ENCODE measurements around the gene PSMB3. TPM values are rescaled to one million over a fixed set of nuclear protein-coding genes. Genes with fewer than 3 reads are reported as not detected.

The PSMB3 gene
- polyA plus RNA-seq = 117 TPM
- long read RNA-seq, donor 1, transcript PSMB3-211 (6 exons, 773 nt) = major isoform, 39 of 62 reads
- long read RNA-seq, donor 1, transcript PSMB3-210 (2 exons, 562 nt) = minor isoform, 10 of 62 reads
- long read RNA-seq, donor 1, transcript PSMB3-209 (3 exons, 426 nt) = minor isoform, 5 of 62 reads
- long read RNA-seq, donor 1, partial matches to known transcripts = 7 of 62 reads
- long read RNA-seq, donor 1, other reads (novel, unspliced or antisense) = 0 of 62 reads
- long read RNA-seq, donor 2, transcript PSMB3-211 (6 exons, 773 nt) = major isoform, 111 of 8,610 reads
- long read RNA-seq, donor 2, transcript PSMB3-209 (3 exons, 426 nt) = minor isoform, 16 of 8,610 reads
- long read RNA-seq, donor 2, transcript PSMB3-210 (2 exons, 562 nt) = minor isoform, 10 of 8,610 reads
- long read RNA-seq, donor 2, partial matches to known transcripts = 8,288 of 8,610 reads
- long read RNA-seq, donor 2, other reads (novel, unspliced or antisense) = 181 of 8,610 reads
- long read RNA-seq, donor 3 = 0 reads
- long read RNA-seq, donor 4, transcript PSMB3-211 (6 exons, 773 nt) = major isoform, 11 of 14 reads
- long read RNA-seq, donor 4, partial matches to known transcripts = 0 of 14 reads
- long read RNA-seq, donor 4, other reads (novel, unspliced or antisense) = 0 of 14 reads
- long read RNA-seq, donor 5, transcript PSMB3-211 (6 exons, 773 nt) = major isoform, 35 of 44 reads
- long read RNA-seq, donor 5, transcript PSMB3-210 (2 exons, 562 nt) = minor isoform, 5 of 44 reads
- long read RNA-seq, donor 5, partial matches to known transcripts = 0 of 44 reads
- long read RNA-seq, donor 5, other reads (novel, unspliced or antisense) = 0 of 44 reads
- long read RNA-seq, donor 6, transcript PSMB3-209 (3 exons, 426 nt) = minor isoform, 10 of 109 reads
- long read RNA-seq, donor 6, transcript PSMB3-210 (2 exons, 562 nt) = minor isoform, 12 of 109 reads
- long read RNA-seq, donor 6, transcript PSMB3-211 (6 exons, 773 nt) = major isoform, 69 of 109 reads
- long read RNA-seq, donor 6, partial matches to known transcripts = 16 of 109 reads
- long read RNA-seq, donor 6, other reads (novel, unspliced or antisense) = 0 of 109 reads
- long read RNA-seq, donor 7, transcript PSMB3-211 (6 exons, 773 nt) = major isoform, 45 of 52 reads
- long read RNA-seq, donor 7, partial matches to known transcripts = 0 of 52 reads
- long read RNA-seq, donor 7, other reads (novel, unspliced or antisense) = 0 of 52 reads
- long read RNA-seq, donor 8, transcript PSMB3-211 (6 exons, 773 nt) = major isoform, 124 of 146 reads
- long read RNA-seq, donor 8, transcript PSMB3-209 (3 exons, 426 nt) = minor isoform, 8 of 146 reads
- long read RNA-seq, donor 8, transcript PSMB3-210 (2 exons, 562 nt) = minor isoform, 13 of 146 reads
- long read RNA-seq, donor 8, partial matches to known transcripts = 0 of 146 reads
- long read RNA-seq, donor 8, other reads (novel, unspliced or antisense) = 0 of 146 reads
- long read RNA-seq, donor 9, transcript PSMB3-211 (6 exons, 773 nt) = major isoform, 90 of 10,749 reads
- long read RNA-seq, donor 9, transcript PSMB3-210 (2 exons, 562 nt) = minor isoform, 21 of 10,749 reads
- long read RNA-seq, donor 9, transcript PSMB3-209 (3 exons, 426 nt) = minor isoform, 10 of 10,749 reads
- long read RNA-seq, donor 9, partial matches to known transcripts = 10,399 of 10,749 reads
- long read RNA-seq, donor 9, other reads (novel, unspliced or antisense) = 228 of 10,749 reads
- long read RNA-seq, donor 10, transcript PSMB3-209 (3 exons, 426 nt) = minor isoform, 7 of 122 reads
- long read RNA-seq, donor 10, transcript PSMB3-211 (6 exons, 773 nt) = major isoform, 91 of 122 reads
- long read RNA-seq, donor 10, transcript PSMB3-210 (2 exons, 562 nt) = minor isoform, 8 of 122 reads
- long read RNA-seq, donor 10, partial matches to known transcripts = 15 of 122 reads
- long read RNA-seq, donor 10, other reads (novel, unspliced or antisense) = 0 of 122 reads
- long read RNA-seq, donor 11, transcript PSMB3-209 (3 exons, 426 nt) = minor isoform, 6 of 72 reads
- long read RNA-seq, donor 11, transcript PSMB3-211 (6 exons, 773 nt) = major isoform, 54 of 72 reads
- long read RNA-seq, donor 11, partial matches to known transcripts = 6 of 72 reads
- long read RNA-seq, donor 11, other reads (novel, unspliced or antisense) = 0 of 72 reads

- Histone ChIP-seq H3K4me3 (ENCODE audit: low read length) (peak within 1 kb of the TSS; percentile 81), H3K4me1 (ENCODE audit: control insufficient read depth, insufficient read depth, low read length) (peaks cover 25% of the 10 kb centered on the region), H3K27ac (ENCODE audit: low read length) (peak within 1 kb of the TSS; percentile 85), H3K9me3 (ENCODE audit: control insufficient read depth, low read depth, low read length) (no peaks in the 10 kb centered on the region), H3K27me3 (ENCODE audit: control insufficient read depth, insufficient read depth, low read length) (peaks cover 9% of the 10 kb centered on the region), H3K36me3 (ENCODE audit: control insufficient read depth, insufficient read depth, low read length) (peaks cover 25% of the 10 kb centered on the region)
- WGBS (ENCODE audit: insufficient coverage, low lambda C conversion rate) = no CpG with 5 or more reads among the region's 44 CpGs
- DNase-seq = peak; percentile 99 to 100
Measured at GRCh38 chr17:38752308-38753070, at the start of gene PSMB3. TSS of gene PSMB3 (plus strand) at chr17:38752741. CDS start at chr17:38752827, 86 bp downstream.

- DNase-seq = no peak
Measured at GRCh38 chr17:38702916-38703741, 49.4 kb upstream of the PSMB3 start.

GRCh38 chr17:38703742-38704605 is 48.6 kb upstream of the PSMB3 start:
- Histone ChIP-seq H3K27me3 (ENCODE audit: control insufficient read depth, insufficient read depth, low read length) (no peaks in the 10 kb centered on the region), H3K4me1 (ENCODE audit: control insufficient read depth, insufficient read depth, low read length) (peaks cover 27% of the 10 kb centered on the region), H3K36me3 (ENCODE audit: control insufficient read depth, insufficient read depth, low read length) (peaks cover 10% of the 10 kb centered on the region), H3K4me3 (ENCODE audit: low read length) (peak overlapping the region; percentile 93), H3K27ac (ENCODE audit: low read length) (peak overlapping the region; percentile 97), H3K9me3 (ENCODE audit: control insufficient read depth, low read depth, low read length) (no peaks in the 10 kb centered on the region)
- no CpG with 5 or more reads among the region's 50 CpGs for WGBS (ENCODE audit: insufficient coverage, low lambda C conversion rate)
- DNase-seq = peak; percentile 81 to 93

More at GRCh38 chr17:38702916-38703741, 49.4 kb upstream of the PSMB3 start:
- Histone ChIP-seq H3K4me3 (ENCODE audit: low read length) (peak overlapping the region; percentile 93), H3K36me3 (ENCODE audit: control insufficient read depth, insufficient read depth, low read length) (peaks cover 7% of the 10 kb centered on the region), H3K27ac (ENCODE audit: low read length) (peak overlapping the region; percentile 97), H3K9me3 (ENCODE audit: control insufficient read depth, low read depth, low read length) (no peaks in the 10 kb centered on the region), H3K27me3 (ENCODE audit: control insufficient read depth, insufficient read depth, low read length) (no peaks in the 10 kb centered on the region), H3K4me1 (ENCODE audit: control insufficient read depth, insufficient read depth, low read length) (peaks cover 27% of the 10 kb centered on the region)
- 0% methylated on average over 2 of the region's 55 CpGs for WGBS (ENCODE audit: insufficient coverage, low lambda C conversion rate)

GRCh38 chr17:38704606-38705522 is 47.7 kb upstream of the PSMB3 start, which contains the start of gene MLLT6:
TSS of gene MLLT6 (plus strand) at chr17:38705273. CDS start at chr17:38705633, 360 bp downstream.
- DNase-seq = peak; percentile 71 to 89
- H3K4me1 ChIP-seq (ENCODE audit: control insufficient read depth, insufficient read depth, low read length) = peaks cover 23% of the 10 kb centered on the region
- peak within 1 kb of the TSS; percentile 97 for H3K27ac ChIP-seq (ENCODE audit: low read length)
- no CpG with 5 or more reads among the region's 100 CpGs for WGBS (ENCODE audit: insufficient coverage, low lambda C conversion rate)
- H3K27me3 ChIP-seq (ENCODE audit: control insufficient read depth, insufficient read depth, low read length) = no peaks in the 10 kb centered on the region
- H3K4me3 ChIP-seq (ENCODE audit: low read length) = peak within 1 kb of the TSS; percentile 93
- peaks cover 19% of the 10 kb centered on the region for H3K36me3 ChIP-seq (ENCODE audit: control insufficient read depth, insufficient read depth, low read length)
- no peaks in the 10 kb centered on the region for H3K9me3 ChIP-seq (ENCODE audit: control insufficient read depth, low read depth, low read length)

- no peak for DNase-seq
- H3K9me3 ChIP-seq (ENCODE audit: control insufficient read depth, low read depth, low read length) = no peaks in the 10 kb centered on the region
- peak overlapping the region; percentile 80 for H3K4me3 ChIP-seq (ENCODE audit: low read length)
- peaks cover 25% of the 10 kb centered on the region for H3K36me3 ChIP-seq (ENCODE audit: control insufficient read depth, insufficient read depth, low read length)
- peak overlapping the region; percentile 27 for H3K27ac ChIP-seq (ENCODE audit: low read length)
- H3K27me3 ChIP-seq (ENCODE audit: control insufficient read depth, insufficient read depth, low read length) = no peaks in the 10 kb centered on the region
- peaks cover 21% of the 10 kb centered on the region for H3K4me1 ChIP-seq (ENCODE audit: control insufficient read depth, insufficient read depth, low read length)
- no CpG with 5 or more reads among the region's 32 CpGs for WGBS (ENCODE audit: insufficient coverage, low lambda C conversion rate)
Measured at GRCh38 chr17:38705523-38705802, 47.1 kb upstream of the PSMB3 start.

- Histone ChIP-seq H3K9me3 (ENCODE audit: control insufficient read depth, low read depth, low read length) (no peaks in the 10 kb centered on the region), H3K4me3 (ENCODE audit: low read length) (peak overlapping the region; percentile 80), H3K27ac (ENCODE audit: low read length) (peak overlapping the region; percentile 44), H3K36me3 (ENCODE audit: control insufficient read depth, insufficient read depth, low read length) (peaks cover 30% of the 10 kb centered on the region), H3K27me3 (ENCODE audit: control insufficient read depth, insufficient read depth, low read length) (no peaks in the 10 kb centered on the region), H3K4me1 (ENCODE audit: control insufficient read depth, insufficient read depth, low read length) (peaks cover 17% of the 10 kb centered on the region)
- peak in 1 of 2 donors; percentile 56 for DNase-seq
- WGBS (ENCODE audit: insufficient coverage, low lambda C conversion rate) = no CpG with 5 or more reads among the region's 38 CpGs
Measured at GRCh38 chr17:38705803-38706504, 46.6 kb upstream of the PSMB3 start.
